GM19452 (cell line): ENCODE measurements around the gene KIF1B.
"Not testable (repeated sequence)": the region's sequence is repeated elsewhere in the genome, so short reads cannot be mapped to it uniquely, and the experiment has no call there.

Experiments
- ATAC-seq: cut with Tn5 transposase; IDR thresholded peaks from one replicate; pipeline ENCODE4 v1.9.1; 2021; ENCODE audit not compliant: unreplicated experiment

Gene KIF1B

GRCh38 chr1:10380594-10381275 is 170.4 kb downstream of the KIF1B start:
- no peak for ATAC-seq

GRCh38 chr1:10383630-10384029 is 173.3 kb downstream of the KIF1B start:
- ATAC-seq: no peak

- no peak for ATAC-seq
These were observed 173.8 kb downstream of the KIF1B start for GRCh38 chr1:10384219-10384618.

- ATAC-seq: no peak
These were observed 176.6 kb downstream of the KIF1B start for GRCh38 chr1:10386761-10387676.

GRCh38 chr1:10387677-10388386 is 177.5 kb downstream of the KIF1B start:
- ATAC-seq: no peak

GRCh38 chr1:10388387-10388715 is 178.0 kb downstream of the KIF1B start:
- no peak for ATAC-seq

GRCh38 chr1:10389271-10389973 is 179.1 kb downstream of the KIF1B start:
- no peak for ATAC-seq

- ATAC-seq: no peak
These were observed 186.5 kb downstream of the KIF1B start for GRCh38 chr1:10396870-10397269.

- ATAC-seq: peak; percentile 30
These were observed 187.9 kb downstream of the KIF1B start for GRCh38 chr1:10398278-10398733.

GRCh38 chr1:10398734-10399443 is 188.5 kb downstream of the KIF1B start, which contains the start of gene PGD:
Gene PGD, plus strand, starts transcription at chr1:10399064. Its CDS starts 54 bp downstream, at chr1:10399118.
- ATAC-seq: peak; percentile 95

GRCh38 chr1:10399444-10399941 is 189.1 kb downstream of the KIF1B start:
- ATAC-seq: no peak

- no peak for ATAC-seq
These were observed 189.6 kb downstream of the KIF1B start for GRCh38 chr1:10400013-10400412.

GRCh38 chr1:10401281-10401680 is 190.9 kb downstream of the KIF1B start:
- ATAC-seq: no peak

GRCh38 chr1:10402729-10403274 is 192.4 kb downstream of the KIF1B start:
- no peak for ATAC-seq

GRCh38 chr1:10407201-10407600 is 196.8 kb downstream of the KIF1B start:
- ATAC-seq: no peak

- no peak for ATAC-seq
These were observed 205.0 kb downstream of the KIF1B start for GRCh38 chr1:10415211-10415930.

GRCh38 chr1:10415967-10416366 is 205.6 kb downstream of the KIF1B start:
- ATAC-seq: not testable (repeated sequence)

GRCh38 chr1:10418741-10419140 is 208.4 kb downstream of the KIF1B start:
- ATAC-seq: not testable (repeated sequence)

- ATAC-seq: no peak
These were observed 209.0 kb downstream of the KIF1B start for GRCh38 chr1:10419351-10419750.
